AG04449 (cell line): ENCODE results near the gene ALPK3.

Experiments
- CTCF ChIA-PET: fragments of 350-600 bp; formaldehyde crosslinking; extraction: SDS; loops from one replicate; lab custom pipeline; 2021; ENCODE audit warnings: antibody characterized with exemption; lab: Yijun Ruan, JAX
- POLR2A ChIA-PET: fragments of 400-600, 350-600 bp; formaldehyde crosslinking; extraction: SDS; loops from one replicate; lab custom pipeline; 2020; ENCODE audit warnings: antibody characterized with exemption, inconsistent platforms; lab: Yijun Ruan, JAX
- DNase-seq: peaks from one replicate; pipeline ENCODE4 v3.0.0-alpha.2; 2010; ENCODE audit warnings: low read depth, low spot score
- H3K4me3 ChIP-seq: 2 replicates; pipeline ENCODE4 v1.5.1; 2011; ENCODE audit warnings: low read depth, mild to moderate bottlenecking, control low read depth, low read length
- CTCF ChIP-seq: IDR thresholded peaks from one replicate; pipeline ENCODE4 v1.5.1; 2011; ENCODE audit warnings: mild to moderate bottlenecking, moderate library complexity, low read length, control low read depth, inconsistent platforms; ENCODE audit not compliant: insufficient read depth; ENCODE audit errors: missing control alignments

The ALPK3 gene

GRCh38 chr15:84811828-84812227 is 5.3 kb upstream of the ALPK3 start:
- no peak overlapping the region for H3K4me3 ChIP-seq
- DNase-seq = no peak
- POLR2A ChIA-PET = no interaction called here
- CTCF ChIA-PET = interaction anchor here (0.9 to 1.5 kb wide), 2 partner anchors 19 to 224 kb away, joined by 3 read pairs; no protein-coding TSS in a partner anchor
- TF ChIP-seq CTCF = no peak

- DNase-seq = no peak
- H3K4me3 ChIP-seq = no peak overlapping the region
- ChIA-PET POLR2A (no interaction called here), CTCF (interaction anchor here (0.9 to 1.5 kb wide), 2 partner anchors 18 to 225 kb away, joined by 3 read pairs; no protein-coding TSS in a partner anchor)
- no peak for TF ChIP-seq CTCF
These were observed 4.3 kb upstream of the ALPK3 start for GRCh38 chr15:84812842-84813241.

- DNase-seq = no peak
- TF ChIP-seq CTCF = no peak
- ChIA-PET CTCF (no interaction called here), POLR2A (no interaction called here)
- H3K4me3 ChIP-seq = no peak overlapping the region
These were observed 3.7 kb upstream of the ALPK3 start for GRCh38 chr15:84813435-84813834.

GRCh38 chr15:84813931-84814330 is 3.2 kb upstream of the ALPK3 start:
- TF ChIP-seq CTCF = no peak
- DNase-seq = no peak
- POLR2A ChIA-PET = no interaction called here
- CTCF ChIA-PET = no interaction called here
- no peak overlapping the region for H3K4me3 ChIP-seq

GRCh38 chr15:84814916-84815315 is 2.2 kb upstream of the ALPK3 start:
- CTCF ChIA-PET = no interaction called here
- POLR2A ChIA-PET = no interaction called here
- H3K4me3 ChIP-seq = no peak overlapping the region
- TF ChIP-seq CTCF = no peak
- no peak for DNase-seq

- POLR2A ChIA-PET = interaction anchor here (0.6 kb wide), 1 partner anchor 159 kb away, joined by 3 read pairs; the partner anchor contains the start of gene NMB
- TF ChIP-seq CTCF = no peak
- DNase-seq = no peak
- no peak overlapping the region for H3K4me3 ChIP-seq
- CTCF ChIA-PET = interaction anchor here (0.6 to 2.0 kb wide), 5 partner anchors 9 to 219 kb away, joined by 3 to 4 read pairs (median 3); no protein-coding TSS in a partner anchor
These were observed 418 bp downstream of the ALPK3 start for GRCh38 chr15:84817466-84818081.
